NB4 (cell line): ENCODE results near the gene TIAM2.

ENCODE experiments used
- DNase-seq: peaks from one replicate; pipeline ENCODE4 v3.0.0; 2010; ENCODE audit warnings: low read depth
- H3K4me3 ChIP-seq: one replicate; pipeline ENCODE4 v1.5.1; 2011; ENCODE audit warnings: mild to moderate bottlenecking, low read depth, low read length, moderate library complexity
- MYC ChIP-seq: IDR thresholded peaks from 2 replicates; pipeline ENCODE4 v1.6.1; 2011; ENCODE audit warnings: low read depth, low read length
- POLR2A ChIP-seq: IDR thresholded peaks from 2 replicates; pipeline ENCODE4 v1.6.1; 2011; ENCODE audit warnings: mild to moderate bottlenecking; ENCODE audit not compliant: insufficient read length; ENCODE audit errors: extremely low read depth
- TF ChIP-seq, protein P1 (sequence below): IDR thresholded peaks from one replicate; pipeline ENCODE4 v1.5.1; 2012; ENCODE audit warnings: low read depth, low read length
- TF ChIP-seq, protein P2 (sequence below): IDR thresholded peaks from 2 replicates; pipeline ENCODE4 v1.6.1; 2011; ENCODE audit warnings: low read depth, low read length

The TIAM2 gene

DNA sequence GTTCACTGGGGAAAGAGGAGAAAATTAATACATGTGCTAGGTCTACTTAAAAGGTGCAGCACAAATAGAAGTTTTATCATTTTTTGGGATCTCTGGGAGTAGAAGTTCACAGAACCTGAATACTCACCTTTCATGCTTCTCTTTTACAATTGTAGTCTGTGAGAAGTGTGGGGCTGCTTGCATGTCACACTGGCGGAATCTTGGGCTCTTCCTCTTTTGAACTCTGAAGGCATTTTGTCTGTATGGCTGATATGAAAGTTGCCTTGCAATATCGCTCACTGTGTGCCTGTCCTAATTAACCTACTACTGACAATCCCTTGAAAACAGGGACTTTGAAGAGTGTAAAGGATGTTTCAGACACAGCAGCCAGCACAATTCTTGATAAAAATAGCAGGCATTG lies 202.8 kb downstream of the TIAM2 start:
- no peak for DNase-seq
- no peak overlapping the region for H3K4me3 ChIP-seq
- TF ChIP-seq POLR2A = no peak
- TF ChIP-seq, protein P1, sequence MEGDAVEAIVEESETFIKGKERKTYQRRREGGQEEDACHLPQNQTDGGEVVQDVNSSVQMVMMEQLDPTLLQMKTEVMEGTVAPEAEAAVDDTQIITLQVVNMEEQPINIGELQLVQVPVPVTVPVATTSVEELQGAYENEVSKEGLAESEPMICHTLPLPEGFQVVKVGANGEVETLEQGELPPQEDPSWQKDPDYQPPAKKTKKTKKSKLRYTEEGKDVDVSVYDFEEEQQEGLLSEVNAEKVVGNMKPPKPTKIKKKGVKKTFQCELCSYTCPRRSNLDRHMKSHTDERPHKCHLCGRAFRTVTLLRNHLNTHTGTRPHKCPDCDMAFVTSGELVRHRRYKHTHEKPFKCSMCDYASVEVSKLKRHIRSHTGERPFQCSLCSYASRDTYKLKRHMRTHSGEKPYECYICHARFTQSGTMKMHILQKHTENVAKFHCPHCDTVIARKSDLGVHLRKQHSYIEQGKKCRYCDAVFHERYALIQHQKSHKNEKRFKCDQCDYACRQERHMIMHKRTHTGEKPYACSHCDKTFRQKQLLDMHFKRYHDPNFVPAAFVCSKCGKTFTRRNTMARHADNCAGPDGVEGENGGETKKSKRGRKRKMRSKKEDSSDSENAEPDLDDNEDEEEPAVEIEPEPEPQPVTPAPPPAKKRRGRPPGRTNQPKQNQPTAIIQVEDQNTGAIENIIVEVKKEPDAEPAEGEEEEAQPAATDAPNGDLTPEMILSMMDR = no peak

DNA sequence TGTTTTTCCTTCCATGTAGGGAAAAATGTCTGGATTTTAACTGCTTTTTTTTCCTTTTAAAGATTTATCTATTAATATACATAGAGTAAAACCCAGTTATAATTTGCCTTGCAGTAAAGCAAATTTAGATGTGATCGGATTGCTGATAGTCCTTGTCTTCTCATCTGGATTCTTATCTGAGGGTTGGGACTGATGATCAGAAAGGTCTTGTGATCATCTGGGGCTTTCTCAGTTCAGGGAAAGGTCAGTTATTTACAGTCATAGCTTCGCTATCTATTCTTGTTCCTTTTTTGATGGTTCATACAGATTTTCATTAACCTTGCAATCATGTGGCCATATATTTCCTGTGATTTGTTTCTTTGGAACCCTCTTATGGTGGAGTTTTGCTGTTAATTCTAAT lies 204.9 kb downstream of the TIAM2 start:
- TF ChIP-seq, protein P2, sequence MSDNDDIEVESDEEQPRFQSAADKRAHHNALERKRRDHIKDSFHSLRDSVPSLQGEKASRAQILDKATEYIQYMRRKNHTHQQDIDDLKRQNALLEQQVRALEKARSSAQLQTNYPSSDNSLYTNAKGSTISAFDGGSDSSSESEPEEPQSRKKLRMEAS = no peak
- TF ChIP-seq POLR2A (no peak), MYC (no peak)
- TF ChIP-seq, protein P1 = no peak
- H3K4me3 ChIP-seq = no peak overlapping the region
- no peak for DNase-seq

DNA sequence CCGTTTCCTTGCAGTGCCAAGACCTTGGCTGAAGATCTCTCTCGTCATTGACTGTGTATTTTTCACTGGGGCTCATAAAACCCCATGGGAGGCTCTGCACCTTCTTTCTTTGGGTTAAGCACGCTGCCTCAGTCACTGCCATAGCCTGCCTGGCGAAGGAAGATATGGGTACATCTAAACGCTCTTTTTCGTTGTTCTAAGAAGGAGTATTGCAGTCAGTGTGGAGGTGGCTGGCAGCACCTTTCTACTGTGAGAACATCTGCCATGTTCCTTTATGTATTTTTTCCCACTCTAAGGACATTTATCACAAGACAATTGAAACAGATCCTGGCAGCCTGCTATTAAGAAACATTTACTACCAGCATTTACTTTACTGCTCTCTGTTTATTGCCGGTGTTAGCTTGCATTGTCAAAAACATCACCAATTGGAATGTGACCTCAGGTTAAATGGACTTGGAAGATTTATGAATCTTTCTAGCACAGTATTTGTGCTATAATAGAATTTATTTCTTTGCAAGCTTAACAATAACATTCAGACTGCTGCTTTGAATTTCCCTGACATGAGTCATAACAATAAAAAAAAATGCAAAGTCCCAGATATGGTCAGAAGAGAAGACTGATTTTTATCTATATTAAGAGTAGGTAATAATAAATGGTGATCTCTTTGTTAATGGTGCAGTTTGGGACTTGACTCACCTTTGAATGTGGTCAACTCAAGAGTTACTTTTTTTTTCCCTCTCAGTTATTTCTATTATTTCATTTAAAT lies 206.5 kb downstream of the TIAM2 start:
- no peak overlapping the region for H3K4me3 ChIP-seq
- DNase-seq = no peak
- TF ChIP-seq MYC (no peak), POLR2A (no peak)
- TF ChIP-seq, protein P1 = no peak
- TF ChIP-seq, protein P2 = no peak

DNA sequence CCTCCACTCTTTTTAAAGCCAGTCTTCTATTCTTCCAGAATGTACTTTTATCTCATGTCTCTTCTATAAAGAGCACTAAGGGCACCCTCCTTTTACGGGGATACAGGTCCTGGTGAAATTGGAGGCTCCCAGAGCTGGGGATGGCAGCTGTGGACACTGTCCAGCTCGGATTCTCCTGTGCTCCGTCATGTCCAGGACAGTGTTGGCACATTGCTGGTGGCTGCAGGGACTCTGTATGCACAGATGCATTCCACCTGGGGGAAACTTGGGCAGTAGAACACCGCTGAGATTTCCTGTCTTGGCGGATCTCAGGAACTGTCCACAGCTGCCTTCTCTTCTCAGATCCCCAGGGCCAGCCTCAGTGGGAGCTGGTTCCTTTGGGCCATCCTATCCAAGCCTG lies 212.1 kb downstream of the TIAM2 start:
- TF ChIP-seq, protein P1 = no peak
- TF ChIP-seq, protein P2 = no peak
- TF ChIP-seq POLR2A (no peak), MYC (no peak)
- H3K4me3 ChIP-seq = no peak overlapping the region
- no peak for DNase-seq

DNA sequence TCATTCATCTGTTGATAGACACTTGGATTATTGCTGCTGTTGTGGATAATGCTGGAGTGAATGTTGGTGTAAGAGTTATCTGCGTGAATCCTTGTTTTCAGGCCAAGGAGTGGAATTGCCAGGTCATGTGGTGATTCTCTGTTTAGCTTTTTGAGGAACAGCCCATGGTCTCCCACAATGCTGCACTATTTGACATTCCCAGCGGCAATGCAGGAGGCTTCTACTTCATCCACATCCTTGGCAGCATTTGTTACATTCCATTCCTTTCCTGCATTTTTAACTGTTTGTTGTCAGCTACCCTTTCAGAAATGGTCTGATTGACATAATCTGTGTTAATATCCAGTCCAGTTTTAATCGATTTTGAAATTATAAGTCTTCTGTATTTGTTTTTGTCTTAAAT lies 217.0 kb downstream of the TIAM2 start:
- TF ChIP-seq, protein P2 = no peak
- TF ChIP-seq, protein P1 = no peak
- TF ChIP-seq MYC (no peak), POLR2A (no peak)
- H3K4me3 ChIP-seq = no peak overlapping the region
- no peak for DNase-seq

DNA sequence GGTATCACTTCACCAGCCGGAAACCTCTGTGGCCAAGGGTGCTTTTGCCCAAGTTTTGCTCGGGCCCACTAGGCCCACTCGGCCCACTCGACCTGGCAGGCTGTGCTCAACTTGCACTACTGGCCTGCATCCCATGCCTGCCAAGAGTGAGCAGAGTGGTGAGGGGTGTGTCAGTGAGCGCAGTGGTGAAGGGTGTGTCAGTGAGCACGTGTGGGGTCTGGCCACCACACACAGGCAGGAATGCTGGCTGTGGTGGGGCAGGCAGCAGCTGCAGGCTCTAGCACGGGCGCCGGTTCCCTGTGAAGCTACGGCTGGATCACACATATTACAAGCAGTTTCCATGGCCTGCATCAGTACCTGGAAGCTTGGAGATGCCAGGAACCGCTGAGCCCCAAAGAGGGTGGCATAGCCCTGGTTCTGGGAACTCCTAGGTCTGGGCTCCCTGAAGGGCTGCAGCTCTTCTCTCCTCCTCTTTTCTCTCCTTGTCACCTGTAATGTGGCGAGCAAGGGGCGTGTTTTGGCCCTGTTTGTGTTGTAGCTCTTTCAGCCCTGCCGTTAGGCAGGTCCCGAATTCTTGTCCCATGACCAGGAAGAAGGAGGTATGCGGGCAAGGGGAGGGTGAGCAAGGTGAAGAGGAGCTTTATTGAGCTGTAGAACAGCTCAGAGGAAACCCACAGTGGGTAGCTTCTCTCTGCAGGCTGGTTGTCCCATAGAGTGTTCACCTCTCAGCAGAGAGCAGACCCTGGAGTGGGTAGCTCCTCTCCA lies 217.7 kb downstream of the TIAM2 start:
- TF ChIP-seq MYC (no peak), POLR2A (no peak)
- TF ChIP-seq, protein P2 = no peak
- TF ChIP-seq, protein P1 = no peak
- no peak overlapping the region for H3K4me3 ChIP-seq
- DNase-seq = no peak
